ENCODE data around the gene CD7.
A peak's percentile ranks its signal among the peaks of the same experiment; 100 is the strongest.

Gene CD7

GRCh38 chr17:82296511-82297279 is 20.7 kb downstream of the CD7 start:
- TF ChIP-seq CTCF (IDR thresholded peaks at IDR 0.05; ENCODE audit: low read depth, low read length) (no peak), EZH2phosphoT487 (IDR thresholded peaks at IDR 0.05; ENCODE audit: low read depth) (no peak)
- Histone ChIP-seq H2AFZ (ENCODE audit: low read depth, low read length) (peak overlapping the region; percentile 86), H3K4me1 (ENCODE audit: low read length) (peaks cover 30% of the 10 kb centered on the region), H3K27me3 (ENCODE audit: low read depth, low read length) (peaks cover 10% of the 10 kb centered on the region), H3K27ac (ENCODE audit: low read length) (peak overlapping the region; percentile 60), H3K9ac (ENCODE audit: low read length) (peak overlapping the region; percentile 87), H3K4me2 (ENCODE audit: low read length) (peak overlapping the region; percentile 100), H3K9me3 (ENCODE audit: insufficient read depth, low read length) (no peaks in the 10 kb centered on the region), H4K20me1 (ENCODE audit: insufficient read depth, low read length) (no peaks in the 10 kb centered on the region), H3K79me2 (ENCODE audit: low read length) (peaks cover 9% of the 10 kb centered on the region), H3K4me3 (ENCODE audit: low read length) (peak overlapping the region; percentile 91), H3K36me3 (replicated peaks; ENCODE audit: low read depth, low read length) (no peaks in the 10 kb centered on the region)

DNA sequence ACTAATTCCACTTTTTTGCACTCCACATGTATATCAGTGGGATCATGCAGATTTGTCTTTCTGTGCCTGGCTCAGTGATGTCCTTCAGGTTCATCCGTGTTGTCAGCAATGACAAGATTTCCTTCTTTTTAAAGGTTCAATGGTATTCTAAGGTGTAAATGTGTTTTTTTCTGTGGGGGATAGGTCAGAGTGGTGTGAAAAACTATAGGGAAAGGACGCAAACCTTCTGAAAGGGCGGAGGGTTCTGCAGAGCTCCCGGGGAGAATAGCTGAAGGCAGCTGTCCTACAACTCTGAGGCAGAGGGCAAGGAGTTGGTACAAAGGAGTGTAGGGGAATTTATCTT is 22.0 kb downstream of the CD7 start:
- Histone ChIP-seq H3K36me3 (replicated peaks; ENCODE audit: low read depth, low read length) (no peaks in the 10 kb centered on the region), H3K9ac (ENCODE audit: low read length) (no peak overlapping the region), H3K4me2 (ENCODE audit: low read length) (no peak overlapping the region), H3K4me3 (ENCODE audit: low read length) (no peak overlapping the region), H2AFZ (ENCODE audit: low read depth, low read length) (no peak overlapping the region), H3K27ac (ENCODE audit: low read length) (no peak overlapping the region), H4K20me1 (ENCODE audit: insufficient read depth, low read length) (no peaks in the 10 kb centered on the region), H3K27me3 (ENCODE audit: low read depth, low read length) (peaks cover 6% of the 10 kb centered on the region), H3K9me3 (ENCODE audit: insufficient read depth, low read length) (no peaks in the 10 kb centered on the region), H3K4me1 (ENCODE audit: low read length) (peaks cover 27% of the 10 kb centered on the region), H3K79me2 (ENCODE audit: low read length) (peaks cover 11% of the 10 kb centered on the region)
- TF ChIP-seq CTCF (IDR thresholded peaks at IDR 0.05; ENCODE audit: low read depth, low read length) (no peak), EZH2phosphoT487 (IDR thresholded peaks at IDR 0.05; ENCODE audit: low read depth) (no peak)

DNA sequence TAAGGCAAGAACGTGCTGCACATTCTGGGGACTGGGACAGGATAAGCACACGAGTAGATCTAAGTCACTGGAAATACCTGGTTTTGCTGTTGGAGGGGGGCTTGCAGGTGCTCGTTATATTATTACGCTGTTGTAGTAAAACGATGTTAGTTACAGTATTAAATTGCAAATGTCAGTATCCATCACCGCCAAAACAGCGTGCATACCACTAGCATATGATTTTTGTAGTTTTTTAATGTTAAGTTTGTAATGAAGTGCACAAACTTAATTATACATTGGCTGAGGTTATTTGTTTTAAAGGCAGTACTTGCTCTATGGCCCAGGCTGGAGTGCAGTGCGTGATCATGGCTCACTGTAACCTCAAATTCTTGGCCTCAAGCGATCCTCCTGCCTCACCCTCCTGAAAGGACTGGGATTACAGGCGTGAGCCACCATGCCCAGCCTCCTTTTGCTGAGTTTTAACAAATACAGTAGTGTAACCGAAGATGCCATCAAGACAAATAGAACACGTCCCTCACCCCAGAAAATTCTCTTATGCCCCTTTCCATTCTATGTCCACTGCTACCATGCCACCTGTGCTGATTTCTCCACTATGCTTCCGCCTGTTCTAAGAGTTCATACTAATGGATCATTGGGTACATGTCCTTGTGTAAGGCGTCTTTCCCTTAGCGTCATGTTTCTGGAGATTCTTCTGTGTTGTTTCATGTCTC is 23.2 kb downstream of the CD7 start:
- Histone ChIP-seq H3K27ac (ENCODE audit: low read length) (no peak overlapping the region), H3K27me3 (ENCODE audit: low read depth, low read length) (peaks cover 3% of the 10 kb centered on the region; the same call in 1 of the 2 replicates), H4K20me1 (ENCODE audit: insufficient read depth, low read length) (no peaks in the 10 kb centered on the region), H3K36me3 (replicated peaks; ENCODE audit: low read depth, low read length) (no peaks in the 10 kb centered on the region), H3K9me3 (ENCODE audit: insufficient read depth, low read length) (no peaks in the 10 kb centered on the region), H2AFZ (ENCODE audit: low read depth, low read length) (no peak overlapping the region), H3K79me2 (ENCODE audit: low read length) (peaks cover 11% of the 10 kb centered on the region), H3K4me1 (ENCODE audit: low read length) (peaks cover 27% of the 10 kb centered on the region), H3K4me3 (ENCODE audit: low read length) (no peak overlapping the region), H3K4me2 (ENCODE audit: low read length) (no peak overlapping the region), H3K9ac (ENCODE audit: low read length) (no peak overlapping the region)
- no peak for TF ChIP-seq EZH2phosphoT487 (IDR thresholded peaks at IDR 0.05; ENCODE audit: low read depth)
- TF ChIP-seq CTCF (IDR thresholded peaks at IDR 0.05; ENCODE audit: low read depth, low read length) = no peak
